Mucosa of descending colon (tissue), 3 donors: ENCODE results near the gene CLIP2. TPM values are rescaled to one million over a fixed set of nuclear protein-coding genes. Genes with fewer than 3 reads are reported as not detected.

ENCODE experiments used
- ATAC-seq: fragments of 200-7000 bp; cut with Tn5 transposase; one replicate; pipeline ENCODE4 v1.9.1; 2020; ENCODE audit warnings: mild to moderate bottlenecking, moderate library complexity
- DNase-seq, 3 donors: peaks; one replicate each; pipeline ENCODE4 v3.0.0-alpha.2; 2020
- H3K36me3 ChIP-seq: fragments of 200-600 bp; one replicate; pipeline ENCODE4 v1.8.0; 2021; ENCODE audit warnings: low read depth, mild to moderate bottlenecking
- H3K4me1 ChIP-seq: fragments of 200-600 bp; one replicate; pipeline ENCODE4 v1.8.0; 2021; ENCODE audit warnings: low read depth, mild to moderate bottlenecking
- H3K4me3 ChIP-seq: fragments of 200-600 bp; one replicate; pipeline ENCODE4 v1.8.0; 2021; ENCODE audit warnings: mild to moderate bottlenecking
- H3K9me3 ChIP-seq: fragments of 200-600 bp; one replicate; pipeline ENCODE4 v1.8.0; 2021; ENCODE audit warnings: mild to moderate bottlenecking
- CTCF ChIP-seq: fragments of 200-600 bp; IDR thresholded peaks from one replicate; pipeline ENCODE4 v1.8.0; 2022; ENCODE audit warnings: antibody characterized with exemption, mild to moderate bottlenecking
- intact Hi-C, 2 donors: fragments of 100-400 bp; cut with DNase I in 1 of 2; cut with micrococcal nuclease in 1 of 2; formaldehyde crosslinking; loops; one replicate each; pipeline versions ENCODE4 v1.11.0 to v1.11.1; 2022; cut with DNase I, micrococcal nuclease
- total RNA-seq, 3 donors: library from RNA; stranded (reverse); fragmentation: NEBNext Ultra II Directional in 2 of 3; extraction: Animal tissue kit (Norgen Biotek cat#: 25700) in 2 of 3; gene quantifications; one replicate each; pipeline versions ENCODE4 v1.2.1 to v1.2.4, GENCODE V29; 2021 to 2023
- donor health status: DM: no; HTN: no; CAD: no; lungs with moderate emphysema.
- donor health status: DM: no; HTN: no; CAD: no.
- donor health status: DM: no; HTN: yes; CAD: no.

CLIP2 gene
- total RNA-seq, 3 donors from 2014 or later, result 57.6 to 77.7 (median 67.1) TPM

- TF ChIP-seq CTCF, result no peak
- peak; percentile 87 to 88 (median 87) for DNase-seq
- intact Hi-C loops, result no loop called here
- no peak overlapping the region for H3K4me3 ChIP-seq
- ATAC-seq, result peak; percentile 99
- H3K9me3 ChIP-seq, result no peaks in the 10 kb centered on the region
- no peaks in the 10 kb centered on the region for H3K36me3 ChIP-seq
- H3K4me1 ChIP-seq, result peaks cover 2% of the 10 kb centered on the region
These were observed 76.3 kb downstream of the CLIP2 start for GRCh38 chr7:74365322-74366022.

DNA sequence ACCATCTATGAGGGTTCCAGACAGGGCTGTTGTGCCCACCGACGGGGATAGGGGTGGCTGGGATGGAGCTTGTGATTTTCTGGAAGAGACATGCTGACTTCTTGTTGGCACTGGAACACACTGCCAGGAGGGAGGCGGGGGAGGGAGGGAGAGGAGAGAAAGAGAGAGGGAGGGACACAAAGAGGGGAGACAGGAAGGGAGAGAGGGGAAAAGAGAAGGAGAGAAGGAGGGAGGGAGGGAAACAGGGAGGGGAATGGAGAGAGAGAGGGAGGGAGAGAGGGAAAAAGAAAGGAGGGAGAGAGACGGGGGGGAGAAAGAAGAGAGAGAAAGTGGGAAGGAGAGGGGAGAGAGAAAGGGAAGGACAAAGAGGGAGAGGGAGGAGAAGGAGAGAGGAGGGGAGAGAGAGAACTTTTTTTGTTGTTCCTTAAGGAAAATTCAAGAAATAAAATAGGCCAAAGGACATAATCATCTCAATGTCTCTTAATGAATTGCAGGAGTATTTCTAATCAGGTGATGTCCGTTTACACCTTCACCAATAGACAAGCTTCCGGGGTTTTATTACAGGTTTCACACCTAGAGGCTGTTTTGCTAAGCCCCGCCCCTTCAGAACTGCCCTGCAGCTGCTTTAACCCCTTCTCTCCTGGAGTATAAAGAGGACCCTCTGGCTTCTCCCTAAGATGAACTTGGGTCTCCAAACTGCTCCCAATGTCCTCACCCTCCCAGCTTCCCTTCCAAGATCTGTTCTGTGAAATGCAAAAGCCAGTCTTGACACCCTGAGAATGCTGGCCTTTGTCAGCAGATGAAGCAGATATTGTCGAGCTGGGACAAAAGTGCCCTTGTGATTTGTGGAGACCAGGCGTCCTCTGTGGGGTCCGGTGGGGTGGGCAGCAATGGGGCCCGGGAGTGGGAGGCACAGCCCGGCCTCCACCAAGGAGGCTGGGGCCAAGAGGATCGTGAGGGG lies 82.5 kb downstream of the CLIP2 start:
- Histone ChIP-seq H3K4me1 (peaks cover 10% of the 10 kb centered on the region), H3K4me3 (no peak overlapping the region), H3K9me3 (no peaks in the 10 kb centered on the region), H3K36me3 (no peaks in the 10 kb centered on the region)
- no peak for TF ChIP-seq CTCF
- ATAC-seq (peak; percentile 91), DNase-seq (peak; percentile 55 to 78 (median 55))
- intact Hi-C loops, result no loop called here

DNA sequence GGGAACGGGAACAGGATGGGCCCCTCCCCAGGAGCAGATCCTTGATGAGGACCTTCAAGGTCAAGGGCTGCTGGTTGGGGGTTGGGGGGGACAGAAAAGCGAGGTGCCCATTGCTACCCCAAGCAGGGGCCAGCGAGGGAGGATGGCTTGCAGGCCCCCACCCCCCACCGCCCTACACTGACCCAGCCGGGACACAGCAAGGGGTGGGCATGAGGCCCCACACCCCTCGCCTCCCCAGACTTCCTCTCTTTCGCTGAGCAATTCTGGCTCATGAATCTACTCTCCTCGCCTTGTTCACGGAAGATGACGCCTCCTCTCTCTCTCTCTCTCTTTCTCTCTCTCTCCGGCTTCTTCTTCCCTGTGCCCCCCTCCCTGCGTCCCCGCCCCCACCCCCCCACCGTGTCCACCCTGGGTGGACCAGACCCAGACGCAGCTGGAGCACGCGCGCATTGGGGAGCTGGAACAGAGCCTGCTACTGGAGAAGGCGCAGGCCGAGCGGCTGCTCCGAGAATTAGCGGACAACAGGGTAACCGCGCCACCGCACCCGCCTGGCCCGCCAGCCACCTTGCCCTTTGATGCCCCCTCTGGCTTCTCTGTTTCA lies 83.4 kb downstream of the CLIP2 start:
- no peak for TF ChIP-seq CTCF
- Histone ChIP-seq H3K36me3 (peaks cover 2% of the 10 kb centered on the region), H3K4me1 (peaks cover 10% of the 10 kb centered on the region), H3K4me3 (no peak overlapping the region), H3K9me3 (no peaks in the 10 kb centered on the region)
- DNase-seq (peak in 2 of 3 donors; percentile 32 to 57), ATAC-seq (no peak)
- intact Hi-C loops, result no loop called here

DNA sequence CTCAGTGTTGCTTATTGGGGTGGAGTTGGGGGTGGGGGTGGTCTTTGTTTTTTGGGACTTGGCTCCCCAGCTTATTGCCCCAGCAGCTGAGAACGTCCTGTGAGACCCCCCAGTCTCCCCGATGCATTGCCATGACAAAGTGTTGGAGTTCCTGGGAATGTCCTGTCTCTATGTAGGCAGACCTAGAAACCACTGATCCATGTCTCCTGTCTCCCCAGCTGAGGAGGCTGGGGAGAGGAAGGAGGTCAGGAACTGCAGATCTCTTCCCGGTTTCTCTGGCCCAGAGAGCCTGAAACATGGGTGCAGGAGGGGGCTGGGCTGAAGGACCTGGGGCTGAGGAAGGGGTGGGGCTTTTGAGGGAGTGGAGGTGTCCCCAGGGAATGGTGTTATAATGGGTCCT lies 84.3 kb downstream of the CLIP2 start:
- peaks cover 6% of the 10 kb centered on the region for H3K36me3 ChIP-seq
- ATAC-seq, result no peak
- peaks cover 10% of the 10 kb centered on the region for H3K4me1 ChIP-seq
- DNase-seq, result no peak
- no peak overlapping the region for H3K4me3 ChIP-seq
- no peaks in the 10 kb centered on the region for H3K9me3 ChIP-seq
- intact Hi-C loops, result no loop called here
- TF ChIP-seq CTCF, result no peak

GRCh38 chr7:74375726-74376220 lies 86.6 kb downstream of the CLIP2 start:
- Histone ChIP-seq H3K36me3 (peaks cover 6% of the 10 kb centered on the region), H3K4me3 (no peak overlapping the region), H3K4me1 (peaks cover 8% of the 10 kb centered on the region), H3K9me3 (no peaks in the 10 kb centered on the region)
- no peak for DNase-seq
- intact Hi-C loops, result no loop called here
- ATAC-seq, result no peak
- TF ChIP-seq CTCF, result no peak
